Neutrophil (primary cell): Measurements from ENCODE around the gene NOTCH3.

ENCODE experiments used
- H3K27ac ChIP-seq: fragments of 200-600 bp; sonication (generic); 2 replicates; pipeline ENCODE4 v1.5.1; 2016; ENCODE audit warnings: mild to moderate bottlenecking, moderate library complexity
- H3K27me3 ChIP-seq: fragments of 200-600 bp; sonication (generic); 2 replicates; pipeline ENCODE4 v1.6.0; 2016; ENCODE audit warnings: mild to moderate bottlenecking
- H3K36me3 ChIP-seq: fragments of 200-600 bp; sonication (generic); 2 replicates; pipeline ENCODE4 v1.5.1; 2017
- H3K4me1 ChIP-seq, 2 experiments: fragments of 200-600 bp in 1 of 2; sonication (generic) in 1 of 2; 1 replicate in 1 of 2; 2 replicates in 1 of 2; pipeline versions ENCODE4 v1.5.1 to v1.6.1; 2013 to 2016; ENCODE audit warnings: low read depth in 1 of 2, low read length in 1 of 2, mild to moderate bottlenecking in 1 of 2, moderate library complexity in 1 of 2; ENCODE audit not compliant: control insufficient read depth in 1 of 2, insufficient read depth in 1 of 2
- H3K4me3 ChIP-seq, 2 experiments: fragments of 200-600 bp in 1 of 2; sonication (generic) in 1 of 2; 1 replicate in 1 of 2; 2 replicates in 1 of 2; pipeline ENCODE4 v1.5.1; 2013 to 2016; ENCODE audit warnings: low read depth in 1 of 2, low read length in 1 of 2, mild to moderate bottlenecking in 1 of 2, moderate library complexity in 1 of 2
- H3K9me3 ChIP-seq: fragments of 200-600 bp; sonication (generic); 2 replicates; pipeline ENCODE4 v1.5.1; 2016
- TF ChIP-seq, protein P1 (sequence below): fragments of 200-600 bp; sonication (generic); IDR thresholded peaks from 2 replicates; pipeline ENCODE4 v1.5.1; 2016; ENCODE audit warnings: antibody characterized with exemption

The NOTCH3 gene

GRCh38 chr19:15159251-15159650 is 41.5 kb downstream of the NOTCH3 start:
- TF ChIP-seq, protein P1, sequence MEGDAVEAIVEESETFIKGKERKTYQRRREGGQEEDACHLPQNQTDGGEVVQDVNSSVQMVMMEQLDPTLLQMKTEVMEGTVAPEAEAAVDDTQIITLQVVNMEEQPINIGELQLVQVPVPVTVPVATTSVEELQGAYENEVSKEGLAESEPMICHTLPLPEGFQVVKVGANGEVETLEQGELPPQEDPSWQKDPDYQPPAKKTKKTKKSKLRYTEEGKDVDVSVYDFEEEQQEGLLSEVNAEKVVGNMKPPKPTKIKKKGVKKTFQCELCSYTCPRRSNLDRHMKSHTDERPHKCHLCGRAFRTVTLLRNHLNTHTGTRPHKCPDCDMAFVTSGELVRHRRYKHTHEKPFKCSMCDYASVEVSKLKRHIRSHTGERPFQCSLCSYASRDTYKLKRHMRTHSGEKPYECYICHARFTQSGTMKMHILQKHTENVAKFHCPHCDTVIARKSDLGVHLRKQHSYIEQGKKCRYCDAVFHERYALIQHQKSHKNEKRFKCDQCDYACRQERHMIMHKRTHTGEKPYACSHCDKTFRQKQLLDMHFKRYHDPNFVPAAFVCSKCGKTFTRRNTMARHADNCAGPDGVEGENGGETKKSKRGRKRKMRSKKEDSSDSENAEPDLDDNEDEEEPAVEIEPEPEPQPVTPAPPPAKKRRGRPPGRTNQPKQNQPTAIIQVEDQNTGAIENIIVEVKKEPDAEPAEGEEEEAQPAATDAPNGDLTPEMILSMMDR, result no peak
- peaks cover 13% of the 10 kb centered on the region for H3K27me3 ChIP-seq
- no peak overlapping the region for H3K4me3 ChIP-seq
- no peaks in the 10 kb centered on the region for H3K9me3 ChIP-seq
- H3K4me1 ChIP-seq, result no peaks in the 10 kb centered on the region
- no peaks in the 10 kb centered on the region for H3K36me3 ChIP-seq
- H3K27ac ChIP-seq, result no peak overlapping the region

- H3K36me3 ChIP-seq, result no peaks in the 10 kb centered on the region
- no peaks in the 10 kb centered on the region for H3K4me1 ChIP-seq
- H3K4me3 ChIP-seq, result no peak overlapping the region
- H3K27ac ChIP-seq, result no peak overlapping the region
- peaks cover 25% of the 10 kb centered on the region for H3K27me3 ChIP-seq
- H3K9me3 ChIP-seq, result no peaks in the 10 kb centered on the region
- TF ChIP-seq, protein P1, result no peak
Observed at GRCh38 chr19:15156391-15156790, 44.4 kb downstream of the NOTCH3 start.

- Histone ChIP-seq H3K36me3 (no peaks in the 10 kb centered on the region), H3K4me1 (peaks cover 3 to 4% of the 10 kb centered on the region in 2 experiments), H3K27me3 (peaks cover 25% of the 10 kb centered on the region), H3K27ac (no peak overlapping the region), H3K9me3 (no peaks in the 10 kb centered on the region), H3K4me3 (no peak overlapping the region)
- TF ChIP-seq, protein P1, result no peak
Observed at GRCh38 chr19:15155296-15155695, 45.5 kb downstream of the NOTCH3 start.

- Histone ChIP-seq H3K27ac (no peak overlapping the region), H3K9me3 (no peaks in the 10 kb centered on the region), H3K4me3 (no peak overlapping the region), H3K36me3 (no peaks in the 10 kb centered on the region), H3K27me3 (peaks cover 25% of the 10 kb centered on the region), H3K4me1 (peaks cover 13 to 16% of the 10 kb centered on the region in 2 experiments)
- TF ChIP-seq, protein P1, result peak; percentile 31
Observed at GRCh38 chr19:15154002-15154612, 46.7 kb downstream of the NOTCH3 start.

- Histone ChIP-seq H3K27ac (peak overlapping the region; percentile 73), H3K9me3 (no peaks in the 10 kb centered on the region), H3K4me3 (no peak overlapping the region), H3K27me3 (peaks cover 20% of the 10 kb centered on the region), H3K36me3 (no peaks in the 10 kb centered on the region), H3K4me1 (peaks cover 13 to 19% of the 10 kb centered on the region in 2 experiments)
- TF ChIP-seq, protein P1, result no peak
Observed at GRCh38 chr19:15149737-15150136, 51.1 kb downstream of the NOTCH3 start.
